ENCODE measurements around the gene KLK1. TPM values are rescaled to one million over a fixed set of nuclear protein-coding genes. Genes with fewer than 3 reads are reported as not detected.

The KLK1 gene
- total and polyA plus RNA-seq, 2 of the 13 experiments (the other 11 are each of a cell fraction or from before 2014, with no cell fraction given): not detected

DNA sequence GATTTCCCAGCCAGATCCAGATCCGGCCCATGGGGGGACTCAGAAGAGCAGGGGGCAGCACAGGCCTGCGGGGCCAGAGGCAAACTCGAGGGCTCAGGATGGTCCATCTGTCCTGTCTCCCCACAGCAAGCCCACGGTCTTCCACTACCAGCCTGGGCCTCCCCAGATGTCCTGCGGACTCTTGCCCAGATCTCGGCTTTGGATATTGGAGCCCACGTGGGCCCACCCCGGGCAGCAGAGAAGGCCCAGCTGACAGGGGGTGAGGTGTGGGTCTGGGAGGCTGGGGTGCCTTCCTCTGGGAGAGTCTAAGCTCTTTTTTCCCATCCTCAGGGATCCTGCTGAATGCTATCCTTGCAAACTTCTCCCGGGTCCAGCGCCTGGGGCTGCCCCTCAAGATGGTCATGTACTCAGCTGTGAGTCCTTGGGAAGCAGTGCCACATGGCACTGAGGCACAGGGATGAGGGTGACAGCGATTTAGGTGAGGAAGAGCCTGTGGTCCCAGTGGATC, 30.0 kb downstream of the KLK1 start:
- no TSS peak for BruUV-seq (replicated peaks)
- ATAC-seq: no peak
- Histone ChIP-seq H3K4me2 (ENCODE audit: low read depth, low read length) (no peak overlapping the region), H3K9ac (ENCODE audit: insufficient read depth, low read depth, low read length) (no peak overlapping the region), H4K20me1 (ENCODE audit: insufficient read depth, low read length) (peaks cover 20% of the 10 kb centered on the region), H3K4me1 (ENCODE audit: insufficient read depth, low read length) (peaks cover 24% of the 10 kb centered on the region), H2AFZ (ENCODE audit: low read length) (no peak overlapping the region), H3K9me3 (ENCODE audit: low read length) (no peaks in the 10 kb centered on the region), H3K36me3 (replicated peaks in 1 of 2; ENCODE audit: control insufficient read depth in 1 of 2, insufficient read depth in 2 of 2, low read length in 2 of 2) (peaks cover 9 to 12% of the 10 kb centered on the region in 2 experiments; a peak in 4 of 5 replicates), H3K27ac (ENCODE audit: extremely low read length, insufficient read depth, low read length) (no peak overlapping the region), H3K4me3 (replicated peaks in 1 of 3; ENCODE audit: insufficient read depth in 1 of 3, low read depth in 2 of 3, low read length in 3 of 3) (no peak overlapping the region), H3K79me2 (ENCODE audit: insufficient read depth, low read length) (no peaks in the 10 kb centered on the region), H3K27me3 (ENCODE audit: control insufficient read depth in 1 of 2, insufficient read depth in 2 of 2, low read length in 2 of 2) (no peaks in the 10 kb centered on the region; a peak in 1 of 5 replicates)
- in situ Hi-C loops (cut with HindIII; ENCODE audit: extremely low pct_ligation_motif_present, low pct_unique_long_range_greater_than_20kb): loop anchor here (25.0 kb wide), 1 partner anchor 431 kb away; the partner anchor contains the start of gene NAPSA
- no peak for FAIRE-seq
- DNase-seq (ENCODE audit: low spot score): no peak
- CTCF ChIA-PET (ENCODE audit: low intra/inter-chr PET ratio, low total read pairs): no interaction called here
- intact Hi-C loops (cut with micrococcal nuclease; ENCODE audit: unreplicated experiment): no loop called here
- whole genome bisulfite sequencing (ENCODE audit: low lambda C conversion rate): 87% methylated on average over 6 of the region's 11 CpGs
- POLR2A ChIA-PET: interaction anchor here (1.3 kb wide), 1 partner anchor 10 kb away, joined by 4 read pairs; no protein-coding TSS in a partner anchor
- TF ChIP-seq RBM22 (optimal IDR thresholded peaks at IDR 0.05; ENCODE audit: low read length): peak; percentile 92
- no peak for TF ChIP-seq ZNF644 (CRISPR knock-in tag; IDR thresholded peaks at IDR 0.05; ENCODE audit: low read depth)
- TF ChIP-seq PAF1 (CRISPR knock-in tag; IDR thresholded peaks at IDR 0.05): peak; percentile 81; the same call in 1 of the 2 replicates
- TF ChIP-seq, protein P1, sequence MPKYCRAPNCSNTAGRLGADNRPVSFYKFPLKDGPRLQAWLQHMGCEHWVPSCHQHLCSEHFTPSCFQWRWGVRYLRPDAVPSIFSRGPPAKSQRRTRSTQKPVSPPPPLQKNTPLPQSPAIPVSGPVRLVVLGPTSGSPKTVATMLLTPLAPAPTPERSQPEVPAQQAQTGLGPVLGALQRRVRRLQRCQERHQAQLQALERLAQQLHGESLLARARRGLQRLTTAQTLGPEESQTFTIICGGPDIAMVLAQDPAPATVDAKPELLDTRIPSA (CRISPR knock-in tag; IDR thresholded peaks at IDR 0.05; ENCODE audit: borderline replicate concordance): no peak
- peak; percentile 5; the same call in 1 of the 2 replicates for TF ChIP-seq POLR2G (IDR thresholded peaks at IDR 0.05; ENCODE audit: low read depth, low read length)
- TF ChIP-seq SIX4 (CRISPR knock-in tag; IDR thresholded peaks at IDR 0.05): no peak
- no peak for TF ChIP-seq TGIF2 (CRISPR knock-in tag; IDR thresholded peaks at IDR 0.05)
- no peak for TF ChIP-seq ZBTB8A (CRISPR knock-in tag; IDR thresholded peaks at IDR 0.05; ENCODE audit: borderline replicate concordance, low read depth)
- TF ChIP-seq, protein P2, sequence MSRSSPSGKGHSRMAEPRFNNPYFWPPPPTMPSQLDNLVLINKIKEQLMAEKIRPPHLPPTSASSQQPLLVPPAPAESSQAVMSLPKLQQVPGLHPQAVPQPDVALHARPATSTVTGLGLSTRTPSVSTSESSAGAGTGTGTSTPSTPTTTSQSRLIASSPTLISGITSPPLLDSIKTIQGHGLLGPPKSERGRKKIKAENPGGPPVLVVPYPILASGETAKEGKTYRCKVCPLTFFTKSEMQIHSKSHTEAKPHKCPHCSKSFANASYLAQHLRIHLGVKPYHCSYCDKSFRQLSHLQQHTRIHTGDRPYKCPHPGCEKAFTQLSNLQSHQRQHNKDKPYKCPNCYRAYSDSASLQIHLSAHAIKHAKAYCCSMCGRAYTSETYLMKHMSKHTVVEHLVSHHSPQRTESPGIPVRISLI (CRISPR knock-in tag; IDR thresholded peaks at IDR 0.05; ENCODE audit: borderline replicate concordance): no peak
- no peak for TF ChIP-seq ZNF354B (CRISPR knock-in tag; IDR thresholded peaks at IDR 0.05)
- no peak for TF ChIP-seq NCOA1 (CRISPR knock-in tag; IDR thresholded peaks at IDR 0.05)
- TF ChIP-seq POLR2A (IDR thresholded peaks at IDR 0.05; ENCODE audit: insufficient read depth in 1 of 2, low read depth in 2 of 2, low read length in 2 of 2): peak in 1 of 2 experiments; percentile 37; a peak in 1 of 4 replicates
- TF ChIP-seq AGO2 (optimal IDR thresholded peaks at IDR 0.05; ENCODE audit: low read depth, low read length): peak; percentile 83
- TF ChIP-seq, protein P3, sequence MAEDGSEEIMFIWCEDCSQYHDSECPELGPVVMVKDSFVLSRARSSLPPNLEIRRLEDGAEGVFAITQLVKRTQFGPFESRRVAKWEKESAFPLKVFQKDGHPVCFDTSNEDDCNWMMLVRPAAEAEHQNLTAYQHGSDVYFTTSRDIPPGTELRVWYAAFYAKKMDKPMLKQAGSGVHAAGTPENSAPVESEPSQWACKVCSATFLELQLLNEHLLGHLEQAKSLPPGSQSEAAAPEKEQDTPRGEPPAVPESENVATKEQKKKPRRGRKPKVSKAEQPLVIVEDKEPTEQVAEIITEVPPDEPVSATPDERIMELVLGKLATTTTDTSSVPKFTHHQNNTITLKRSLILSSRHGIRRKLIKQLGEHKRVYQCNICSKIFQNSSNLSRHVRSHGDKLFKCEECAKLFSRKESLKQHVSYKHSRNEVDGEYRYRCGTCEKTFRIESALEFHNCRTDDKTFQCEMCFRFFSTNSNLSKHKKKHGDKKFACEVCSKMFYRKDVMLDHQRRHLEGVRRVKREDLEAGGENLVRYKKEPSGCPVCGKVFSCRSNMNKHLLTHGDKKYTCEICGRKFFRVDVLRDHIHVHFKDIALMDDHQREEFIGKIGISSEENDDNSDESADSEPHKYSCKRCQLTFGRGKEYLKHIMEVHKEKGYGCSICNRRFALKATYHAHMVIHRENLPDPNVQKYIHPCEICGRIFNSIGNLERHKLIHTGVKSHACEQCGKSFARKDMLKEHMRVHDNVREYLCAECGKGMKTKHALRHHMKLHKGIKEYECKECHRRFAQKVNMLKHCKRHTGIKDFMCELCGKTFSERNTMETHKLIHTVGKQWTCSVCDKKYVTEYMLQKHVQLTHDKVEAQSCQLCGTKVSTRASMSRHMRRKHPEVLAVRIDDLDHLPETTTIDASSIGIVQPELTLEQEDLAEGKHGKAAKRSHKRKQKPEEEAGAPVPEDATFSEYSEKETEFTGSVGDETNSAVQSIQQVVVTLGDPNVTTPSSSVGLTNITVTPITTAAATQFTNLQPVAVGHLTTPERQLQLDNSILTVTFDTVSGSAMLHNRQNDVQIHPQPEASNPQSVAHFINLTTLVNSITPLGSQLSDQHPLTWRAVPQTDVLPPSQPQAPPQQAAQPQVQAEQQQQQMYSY (CRISPR knock-in tag; IDR thresholded peaks at IDR 0.05): no peak
- TF ChIP-seq KLF15 (CRISPR knock-in tag; IDR thresholded peaks at IDR 0.05; ENCODE audit: borderline replicate concordance): no peak
- TF ChIP-seq PAWR (CRISPR knock-in tag; IDR thresholded peaks at IDR 0.05; ENCODE audit: borderline replicate concordance): no peak
- peak; percentile 96 for TF ChIP-seq AGO1 (IDR thresholded peaks at IDR 0.05; ENCODE audit: low read depth, low read length, poor library complexity, severe bottlenecking)
- no peak for TF ChIP-seq JUN (CRISPR knock-in tag; IDR thresholded peaks at IDR 0.05)
- peak; percentile 62 for TF ChIP-seq SRSF1 (optimal IDR thresholded peaks at IDR 0.05; ENCODE audit: low read depth, low read length)

All from HepG2 (cell line).